Smooth muscle cell (in vitro differentiated cells): ENCODE measurements around the gene MYO1H. TPM values are rescaled to one million over a fixed set of nuclear protein-coding genes. Genes with fewer than 3 reads are reported as not detected.
"Not testable (repeated sequence)": the region's sequence is repeated elsewhere in the genome, so short reads cannot be mapped to it uniquely, and the experiment has no call there.

Source experiments
- DNase-seq: peaks from one replicate; lab custom pipeline; 2025; ENCODE audit not compliant: unreplicated experiment; lab: John Stamatoyannopoulos, UW
- H2AFZ ChIP-seq: fragments of 200-600 bp; sonication (generic); 2 replicates; pipeline ENCODE4 v1.6.0; 2016; ENCODE audit warnings: antibody characterized with exemption, low read depth, mild to moderate bottlenecking
- H3F3A ChIP-seq: fragments of 200-600 bp; sonication (generic); 2 replicates; pipeline ENCODE4 v1.6.0; 2017; ENCODE audit warnings: antibody characterized with exemption, low read depth
- H3K27ac ChIP-seq: fragments of 200-600 bp; sonication (generic); 2 replicates; pipeline ENCODE4 v1.5.1; 2016; ENCODE audit warnings: low read depth, mild to moderate bottlenecking
- H3K27me3 ChIP-seq: fragments of 200-600 bp; sonication (generic); 2 replicates; pipeline ENCODE4 v1.6.1; 2016; ENCODE audit warnings: low read depth, mild to moderate bottlenecking
- H3K36me3 ChIP-seq: fragments of 200-600 bp; sonication (generic); 2 replicates; pipeline ENCODE4 v1.5.1; 2016; ENCODE audit warnings: low read depth
- H3K4me1 ChIP-seq: fragments of 200-600 bp; sonication (generic); 2 replicates; pipeline ENCODE4 v1.5.1; 2016; ENCODE audit warnings: low read depth
- H3K4me2 ChIP-seq: fragments of 200-600 bp; sonication (generic); 2 replicates; pipeline ENCODE4 v1.6.0; 2016; ENCODE audit warnings: mild to moderate bottlenecking
- H3K4me3 ChIP-seq: fragments of 200-600 bp; sonication (generic); 2 replicates; pipeline ENCODE4 v1.5.1; 2016; ENCODE audit warnings: mild to moderate bottlenecking
- H3K79me2 ChIP-seq: fragments of 200-600 bp; sonication (generic); 2 replicates; pipeline ENCODE4 v1.6.0; 2016; ENCODE audit warnings: low read depth, mild to moderate bottlenecking
- H3K9ac ChIP-seq: fragments of 200-600 bp; sonication (generic); 2 replicates; pipeline ENCODE4 v1.6.0; 2016; ENCODE audit warnings: low read depth
- H3K9me3 ChIP-seq: fragments of 200-600 bp; sonication (generic); replicated peaks from 2 replicates; pipeline ENCODE4 v1.5.1; 2016; ENCODE audit warnings: low read depth
- H4K20me1 ChIP-seq: fragments of 200-600 bp; sonication (generic); 2 replicates; pipeline ENCODE4 v1.6.0; 2016; ENCODE audit warnings: low read depth
- WGBS: methylation state at CpG from one replicate; pipeline ENCODE4 v1.1.7; 2016; ENCODE audit warnings: low lambda C conversion rate; 5-methylcytosine and 5-hydroxymethylcytosine counted together
- polyA plus RNA-seq: library from polyadenylated mRNA; unstranded; fragments of >200 nt; fragmentation: Nextera tagmentation; extraction: Ambion mirVana; gene quantifications from 2 replicates; pipeline ENCODE4 v1.2.1, GENCODE V29; 2016
- total RNA-seq: library from RNA; depleted of rRNA; stranded (reverse); fragments of >200 nt; gene quantifications from 2 replicates; pipeline ENCODE4 v1.2.3, GENCODE V29; 2014
- TF ChIP-seq, protein P1 (sequence below): fragments of 200-600 bp; sonication (generic); IDR thresholded peaks from 2 replicates; pipeline ENCODE4 v1.5.1; 2017; ENCODE audit warnings: borderline replicate concordance, mild to moderate bottlenecking, antibody characterized with exemption; ENCODE audit not compliant: insufficient read depth, poor library complexity, severe bottlenecking

MYO1H gene
- total and polyA plus RNA-seq, 2 experiments from 2014 or later: 0.03 to 2.3 TPM

GRCh38 chr12:109436188-109436560 lies 88.5 kb downstream of the MYO1H start:
- no peak overlapping the region for H3K4me3 ChIP-seq
- 47% methylated on average over 7 of the region's 7 CpGs for WGBS
- no peaks in the 10 kb centered on the region for H3F3A ChIP-seq
- no peak overlapping the region for H3K9ac ChIP-seq
- no peak overlapping the region for H3K27ac ChIP-seq
- TF ChIP-seq, protein P1, sequence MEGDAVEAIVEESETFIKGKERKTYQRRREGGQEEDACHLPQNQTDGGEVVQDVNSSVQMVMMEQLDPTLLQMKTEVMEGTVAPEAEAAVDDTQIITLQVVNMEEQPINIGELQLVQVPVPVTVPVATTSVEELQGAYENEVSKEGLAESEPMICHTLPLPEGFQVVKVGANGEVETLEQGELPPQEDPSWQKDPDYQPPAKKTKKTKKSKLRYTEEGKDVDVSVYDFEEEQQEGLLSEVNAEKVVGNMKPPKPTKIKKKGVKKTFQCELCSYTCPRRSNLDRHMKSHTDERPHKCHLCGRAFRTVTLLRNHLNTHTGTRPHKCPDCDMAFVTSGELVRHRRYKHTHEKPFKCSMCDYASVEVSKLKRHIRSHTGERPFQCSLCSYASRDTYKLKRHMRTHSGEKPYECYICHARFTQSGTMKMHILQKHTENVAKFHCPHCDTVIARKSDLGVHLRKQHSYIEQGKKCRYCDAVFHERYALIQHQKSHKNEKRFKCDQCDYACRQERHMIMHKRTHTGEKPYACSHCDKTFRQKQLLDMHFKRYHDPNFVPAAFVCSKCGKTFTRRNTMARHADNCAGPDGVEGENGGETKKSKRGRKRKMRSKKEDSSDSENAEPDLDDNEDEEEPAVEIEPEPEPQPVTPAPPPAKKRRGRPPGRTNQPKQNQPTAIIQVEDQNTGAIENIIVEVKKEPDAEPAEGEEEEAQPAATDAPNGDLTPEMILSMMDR: no peak
- H3K36me3 ChIP-seq: no peaks in the 10 kb centered on the region
- H3K79me2 ChIP-seq: no peaks in the 10 kb centered on the region
- no peak overlapping the region for H2AFZ ChIP-seq
- no peak for DNase-seq
- H4K20me1 ChIP-seq: no peaks in the 10 kb centered on the region
- no peaks in the 10 kb centered on the region for H3K9me3 ChIP-seq
- no peak overlapping the region for H3K4me2 ChIP-seq
- no peaks in the 10 kb centered on the region for H3K4me1 ChIP-seq
- H3K27me3 ChIP-seq: no peaks in the 10 kb centered on the region

DNA sequence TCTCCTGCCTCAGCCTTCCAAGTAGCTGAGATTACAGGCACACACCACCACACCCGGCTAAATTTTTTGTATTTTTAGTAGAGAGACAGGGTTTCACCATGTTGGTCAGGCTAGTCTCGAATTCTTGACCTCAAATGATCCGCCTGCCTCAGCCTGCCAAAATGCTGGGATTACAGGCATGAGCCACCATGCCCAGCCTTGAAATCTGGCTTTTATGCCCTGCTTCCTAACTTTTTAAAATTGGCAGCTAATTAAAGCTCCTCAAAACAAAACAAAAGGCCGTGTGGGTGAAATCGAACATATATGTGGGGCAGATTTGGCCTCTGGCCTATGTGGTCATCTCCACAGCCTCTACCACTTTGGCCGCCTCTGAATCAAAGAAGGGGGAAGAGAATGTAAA lies 91.5 kb downstream of the MYO1H start:
- no peaks in the 10 kb centered on the region for H3K27me3 ChIP-seq
- TF ChIP-seq, protein P1: no peak
- H3K4me3 ChIP-seq: no peak overlapping the region
- H3K4me2 ChIP-seq: no peak overlapping the region
- no peak overlapping the region for H3K9ac ChIP-seq
- 96% methylated on average over 6 of the region's 6 CpGs for WGBS
- DNase-seq: no peak
- H3K36me3 ChIP-seq: no peaks in the 10 kb centered on the region
- H3K9me3 ChIP-seq: no peaks in the 10 kb centered on the region
- no peaks in the 10 kb centered on the region for H4K20me1 ChIP-seq
- no peak overlapping the region for H3K27ac ChIP-seq
- H3K4me1 ChIP-seq: no peaks in the 10 kb centered on the region
- no peak overlapping the region for H2AFZ ChIP-seq
- H3K79me2 ChIP-seq: no peaks in the 10 kb centered on the region
- H3F3A ChIP-seq: no peaks in the 10 kb centered on the region

DNA sequence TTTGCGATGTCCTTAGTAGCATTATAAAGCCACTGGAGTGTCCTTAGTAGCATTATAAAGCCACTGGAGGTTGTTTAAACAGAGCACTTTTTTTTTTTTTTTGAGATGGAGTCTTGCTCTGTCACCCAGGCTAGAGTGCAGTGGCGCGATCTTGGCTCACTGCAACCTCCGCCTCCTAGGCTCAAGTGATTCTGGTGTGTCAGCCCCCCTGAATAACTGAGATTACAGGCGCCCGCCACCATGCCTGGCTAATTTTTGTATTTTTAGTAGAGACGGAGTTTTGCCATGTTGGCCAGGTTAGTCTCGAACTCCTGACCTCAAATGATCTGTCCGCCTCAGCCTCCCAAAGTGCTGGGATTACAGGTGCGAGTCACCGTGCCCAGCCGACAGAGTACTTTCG lies 92.3 kb downstream of the MYO1H start:
- H2AFZ ChIP-seq, H3K4me3 ChIP-seq, H3K27ac ChIP-seq, H3K79me2 ChIP-seq, H3K36me3 ChIP-seq, DNase-seq, H3K9me3 ChIP-seq, H3F3A ChIP-seq, H3K9ac ChIP-seq, H3K27me3 ChIP-seq, H3K4me1 ChIP-seq, H3K4me2 ChIP-seq, H4K20me1 ChIP-seq: not testable (repeated sequence)
- 97% methylated on average over 13 of the region's 13 CpGs for WGBS

DNA sequence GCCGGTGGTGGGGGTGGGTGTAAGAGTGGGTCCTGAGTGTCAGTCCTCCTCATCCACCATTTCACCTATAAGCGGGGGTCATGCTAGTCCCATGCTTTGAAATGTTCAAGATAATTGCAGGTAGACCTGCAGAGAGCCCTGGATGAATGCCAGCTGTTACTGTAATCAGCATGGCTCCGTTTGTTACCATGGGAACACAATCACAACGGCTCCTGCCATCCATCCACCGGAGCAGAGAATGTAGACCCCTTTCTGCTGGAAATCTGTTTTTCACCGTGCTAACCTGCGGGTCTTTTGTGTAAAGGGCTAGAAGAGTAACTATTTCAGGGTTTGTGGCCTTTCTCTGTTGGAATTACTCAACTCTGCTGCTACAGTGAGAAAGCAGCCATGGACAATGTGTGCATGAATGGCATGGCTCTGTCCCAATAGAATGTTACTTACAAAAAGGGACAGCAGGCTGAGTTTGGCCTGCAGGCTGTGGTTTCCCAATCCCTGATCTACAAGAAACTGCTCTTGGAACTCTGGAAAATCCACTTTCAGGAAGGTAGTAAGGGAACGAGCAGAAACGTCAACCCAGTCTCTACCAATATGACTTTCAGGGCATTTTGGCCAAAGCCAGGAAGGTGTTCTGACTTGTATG lies 93.3 kb downstream of the MYO1H start:
- no peak overlapping the region for H3K27ac ChIP-seq
- H3K79me2 ChIP-seq: no peaks in the 10 kb centered on the region
- H3K27me3 ChIP-seq: no peaks in the 10 kb centered on the region
- H3K9me3 ChIP-seq: no peaks in the 10 kb centered on the region
- no peak overlapping the region for H3K9ac ChIP-seq
- H2AFZ ChIP-seq: no peak overlapping the region
- H3K4me3 ChIP-seq: no peak overlapping the region
- no peaks in the 10 kb centered on the region for H3K36me3 ChIP-seq
- TF ChIP-seq, protein P1: no peak
- DNase-seq: no peak
- peaks cover 2% of the 10 kb centered on the region for H3F3A ChIP-seq
- 87% methylated on average over 9 of the region's 9 CpGs for WGBS
- no peaks in the 10 kb centered on the region for H3K4me1 ChIP-seq
- H4K20me1 ChIP-seq: no peaks in the 10 kb centered on the region
- no peak overlapping the region for H3K4me2 ChIP-seq
